GM03348 (cell line): ENCODE results near the gene TENM4.

Source experiments
- DNase-seq: peaks from one replicate; pipeline ENCODE4 v3.0.0; 2012; ENCODE audit warnings: low spot score

Gene TENM4

GRCh38 chr11:78656984-78657383 is 783.8 kb downstream of the TENM4 start:
- DNase-seq, result no peak

- DNase-seq, result no peak
Measured at GRCh38 chr11:78656327-78656726, 784.5 kb downstream of the TENM4 start.

GRCh38 chr11:78655561-78655960 is 785.3 kb downstream of the TENM4 start:
- DNase-seq, result no peak

GRCh38 chr11:78654866-78655265 is 786.0 kb downstream of the TENM4 start:
- no peak for DNase-seq

GRCh38 chr11:78654071-78654470 is 786.8 kb downstream of the TENM4 start:
- no peak for DNase-seq

- peak; percentile 37 for DNase-seq
Measured at GRCh38 chr11:78653294-78653909, 787.4 kb downstream of the TENM4 start.

- DNase-seq, result no peak
Measured at GRCh38 chr11:78652843-78653239, 788.0 kb downstream of the TENM4 start.

DNA sequence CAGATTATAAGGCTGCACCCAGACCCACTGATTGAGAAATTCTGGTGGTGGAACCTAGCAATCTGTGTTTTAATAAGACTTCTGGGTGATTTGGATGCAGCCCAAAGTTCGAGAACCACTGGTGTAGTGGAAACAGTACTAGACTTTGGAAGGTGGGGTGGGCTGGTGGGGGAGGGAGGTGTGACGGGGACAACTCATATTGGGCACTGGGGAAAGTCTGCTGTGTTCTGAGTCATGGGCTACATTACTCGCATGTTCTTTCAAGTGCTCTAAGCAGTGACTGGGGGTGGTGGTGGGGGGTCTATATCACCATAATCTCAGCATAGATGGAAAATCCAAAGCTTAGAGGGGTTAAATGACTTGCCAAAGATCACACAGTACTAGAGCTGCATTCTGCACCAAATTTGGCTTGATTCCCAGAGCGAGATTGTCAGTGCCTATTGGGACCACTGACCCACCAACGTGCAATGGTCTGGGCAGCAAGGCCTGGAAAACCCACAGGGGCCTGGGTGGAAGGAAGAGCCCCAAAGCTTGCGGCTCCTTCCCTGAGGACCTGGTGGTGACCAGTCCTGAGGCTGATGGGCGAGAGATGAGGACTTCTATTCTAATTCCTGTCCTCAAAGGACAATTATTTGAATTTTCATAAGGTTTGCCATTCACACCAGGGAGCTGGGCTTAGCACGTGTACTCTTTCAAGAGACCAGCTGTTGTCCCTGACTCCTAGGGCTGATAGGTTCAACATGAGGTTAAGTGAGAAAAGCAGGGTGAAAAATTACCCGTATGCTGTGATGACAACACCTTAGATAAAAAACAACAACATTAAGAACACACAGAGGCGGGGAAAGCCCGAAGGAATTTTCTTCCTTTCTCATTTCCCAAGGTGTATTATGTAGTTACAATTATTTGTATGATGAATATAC is 788.6 kb downstream of the TENM4 start:
- DNase-seq, result no peak

DNA sequence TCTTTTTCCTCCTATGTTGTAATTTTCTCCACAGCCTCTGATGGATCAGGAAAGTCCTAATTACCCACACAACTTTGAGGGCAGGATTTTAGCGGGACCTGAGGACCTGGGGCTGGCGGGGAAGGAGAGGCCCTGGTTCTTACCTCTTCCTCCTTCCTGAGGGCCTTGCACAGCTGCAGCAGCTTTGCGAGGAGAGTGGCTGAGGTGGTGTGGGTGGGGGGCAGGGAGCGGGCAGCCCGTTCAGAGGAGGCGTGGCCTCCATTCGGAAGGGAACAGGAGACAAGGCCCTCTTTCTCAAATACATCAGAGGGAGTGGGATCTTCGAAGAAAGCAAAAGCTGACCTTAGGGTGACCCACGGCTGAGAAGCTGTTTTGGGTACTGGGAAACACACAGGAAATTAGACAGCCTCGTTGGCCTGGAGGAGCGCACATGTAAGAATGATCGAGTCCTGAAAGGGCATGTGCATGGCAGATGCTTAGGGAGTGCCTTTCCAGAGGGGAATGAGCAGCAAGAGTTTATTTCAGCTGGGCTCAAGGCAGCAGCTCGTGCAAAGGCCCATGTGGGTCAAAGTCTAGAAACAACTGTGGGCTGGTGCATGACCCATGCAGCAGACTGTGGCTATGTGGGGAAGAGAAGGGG is 789.6 kb downstream of the TENM4 start:
- no peak for DNase-seq

GRCh38 chr11:78649361-78650215 is 791.2 kb downstream of the TENM4 start:
- no peak for DNase-seq

DNA sequence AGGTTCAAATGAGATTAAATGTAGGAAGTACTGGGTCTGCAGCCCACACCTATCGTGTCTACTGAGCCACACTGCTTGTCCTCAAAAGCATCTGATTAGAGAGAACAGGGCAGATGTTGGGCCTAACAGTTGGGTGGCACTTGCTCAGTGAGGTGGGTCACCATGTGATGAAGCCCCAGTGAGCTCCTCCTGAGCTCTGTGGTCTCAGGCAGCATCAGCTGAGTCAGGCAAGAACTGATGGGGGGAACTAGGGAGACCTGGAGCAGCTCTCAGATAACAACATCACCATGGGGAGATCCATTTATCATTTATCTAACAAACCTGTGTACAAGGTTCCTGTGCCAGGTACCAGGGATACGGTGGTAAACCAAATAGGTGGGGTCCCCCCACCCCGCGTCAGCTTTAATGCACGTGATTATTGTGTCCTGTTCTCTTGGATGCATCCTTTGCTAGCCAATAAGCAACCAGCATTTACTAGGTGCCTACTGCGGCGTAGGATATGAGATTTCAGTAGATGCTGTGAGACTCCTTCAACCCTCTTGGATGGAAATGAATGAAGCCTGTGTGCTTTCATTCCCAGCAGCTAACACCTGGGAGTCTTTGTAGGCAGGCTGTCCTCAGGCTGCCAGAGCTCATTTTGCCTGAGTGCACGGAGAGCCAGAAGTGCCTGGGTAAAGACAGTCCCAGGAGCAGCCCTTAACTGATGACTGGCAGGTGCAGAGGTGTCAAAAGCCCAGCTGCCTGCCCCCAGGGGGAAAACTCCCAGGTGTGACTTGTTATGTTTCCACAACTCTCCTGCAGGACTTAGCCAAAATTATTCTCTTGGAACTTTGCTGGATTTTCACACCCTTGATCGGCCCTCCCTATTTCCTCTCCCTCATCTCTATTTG is 792.6 kb downstream of the TENM4 start:
- DNase-seq, result peak; percentile 1

DNA sequence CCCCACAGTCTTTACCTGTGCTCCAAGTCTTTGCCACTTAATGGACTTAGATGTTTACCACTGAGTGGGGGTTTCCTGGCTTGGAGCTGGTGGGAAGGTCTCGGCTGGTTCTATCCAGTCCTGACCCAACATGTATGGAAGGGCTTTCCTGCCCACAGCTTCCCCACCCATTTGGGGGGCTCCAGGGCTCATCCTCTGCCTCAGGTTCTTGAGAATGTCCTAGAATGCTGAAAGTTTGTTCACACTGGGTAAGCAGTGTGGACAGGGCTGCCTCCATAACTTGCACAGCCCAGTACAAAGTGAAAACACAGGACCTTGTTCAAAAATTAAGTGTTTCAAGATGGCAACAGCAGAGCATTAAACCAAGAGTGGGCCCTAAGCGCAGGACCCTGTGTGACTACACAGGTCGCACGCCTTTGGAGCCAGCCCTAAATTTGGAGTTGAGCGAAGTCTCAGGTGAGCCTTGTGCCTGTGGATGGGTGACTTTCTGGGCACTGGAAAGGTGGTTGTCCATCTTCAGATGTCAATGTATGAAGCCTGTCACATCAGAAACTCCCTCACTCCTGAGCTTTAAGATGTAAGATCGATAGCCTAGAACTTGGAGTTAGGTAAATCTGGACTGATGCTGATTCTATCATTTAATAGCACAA is 793.4 kb downstream of the TENM4 start:
- no peak for DNase-seq

- peak; percentile 46 for DNase-seq
Measured at GRCh38 chr11:78646564-78647185, 794.2 kb downstream of the TENM4 start.

DNA sequence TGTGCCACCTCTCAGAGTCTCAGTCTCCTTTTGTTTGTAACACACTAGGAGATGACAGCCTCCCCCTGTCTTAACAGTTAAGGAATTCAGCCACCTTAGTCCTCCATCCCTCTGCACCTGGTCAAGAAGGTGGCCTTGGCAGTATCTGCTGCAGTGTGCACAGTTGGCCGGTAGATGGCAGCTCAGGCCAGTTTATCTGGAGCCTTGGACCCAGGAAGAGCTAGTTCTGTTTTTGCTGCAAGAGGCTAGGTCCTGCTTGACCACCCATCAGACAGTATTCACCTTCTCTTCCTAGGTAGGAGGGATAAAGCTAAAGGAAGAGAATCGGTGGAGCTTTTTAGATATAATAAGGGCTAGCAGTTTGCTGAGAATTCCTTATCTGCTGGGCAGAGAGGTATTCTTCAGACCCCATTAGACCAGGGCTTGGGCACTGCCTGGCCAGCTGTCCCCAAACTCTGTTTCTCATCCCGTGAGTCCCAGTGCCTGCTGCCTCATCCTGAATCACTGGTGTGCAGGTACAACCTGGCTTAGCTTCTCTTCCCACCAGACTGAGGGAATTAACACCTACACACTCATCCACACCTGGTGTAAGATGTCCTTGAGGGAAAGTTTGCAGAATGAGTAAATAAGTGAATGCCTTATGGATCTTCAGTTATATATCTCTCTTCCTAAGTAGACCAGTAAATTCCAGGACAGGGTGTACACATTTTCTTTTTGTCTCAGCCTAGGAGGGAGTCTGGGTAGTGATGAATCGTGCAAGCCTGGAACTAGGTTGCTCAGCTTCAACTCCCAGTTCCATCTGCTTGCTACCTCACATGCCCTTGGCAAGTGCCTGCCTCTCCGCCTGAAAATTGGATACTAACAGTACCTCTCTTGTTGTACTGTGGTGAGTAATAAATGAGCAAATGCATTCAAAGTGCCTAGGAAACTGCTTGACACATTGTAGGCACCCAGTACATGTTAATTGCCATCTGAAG is 795.3 kb downstream of the TENM4 start:
- peak; percentile 81 for DNase-seq

GRCh38 chr11:78643676-78644056 is 797.2 kb downstream of the TENM4 start:
- no peak for DNase-seq

GRCh38 chr11:78642979-78643675 is 797.7 kb downstream of the TENM4 start:
- DNase-seq, result no peak

DNA sequence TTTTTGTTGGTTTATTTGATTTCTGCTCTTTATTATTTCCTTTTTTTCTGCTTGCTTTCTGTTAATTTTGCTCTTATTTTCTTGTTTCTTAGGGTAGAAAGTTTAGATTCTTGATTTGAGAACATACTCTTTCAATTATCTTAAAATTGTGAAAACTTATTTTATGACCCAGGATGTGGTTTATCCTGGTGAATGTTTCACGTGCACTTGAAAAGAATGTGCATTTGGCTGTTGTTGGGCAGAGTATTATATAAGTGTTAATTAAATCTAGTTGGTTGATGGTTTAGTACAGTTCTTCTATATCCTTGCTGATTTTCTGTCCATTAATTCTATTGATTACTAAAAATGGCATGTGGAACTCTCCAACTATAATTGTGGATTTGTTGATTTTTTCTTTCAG is 799.3 kb downstream of the TENM4 start:
- DNase-seq, result peak; percentile 25

GRCh38 chr11:78638704-78639380 is 802.0 kb downstream of the TENM4 start:
- DNase-seq, result no peak
